Measurements from ENCODE around the gene MADCAM1. TPM values are rescaled to one million over a fixed set of nuclear protein-coding genes. Genes with fewer than 3 reads are reported as not detected.
A peak's percentile ranks its signal among the peaks of the same experiment; 100 is the strongest.

MADCAM1 gene
- total and polyA plus RNA-seq, 2 of the 8 experiments (the other 6 are each of a cell fraction or from before 2014, with no cell fraction given) = 2.3 to 3.0 TPM

DNA sequence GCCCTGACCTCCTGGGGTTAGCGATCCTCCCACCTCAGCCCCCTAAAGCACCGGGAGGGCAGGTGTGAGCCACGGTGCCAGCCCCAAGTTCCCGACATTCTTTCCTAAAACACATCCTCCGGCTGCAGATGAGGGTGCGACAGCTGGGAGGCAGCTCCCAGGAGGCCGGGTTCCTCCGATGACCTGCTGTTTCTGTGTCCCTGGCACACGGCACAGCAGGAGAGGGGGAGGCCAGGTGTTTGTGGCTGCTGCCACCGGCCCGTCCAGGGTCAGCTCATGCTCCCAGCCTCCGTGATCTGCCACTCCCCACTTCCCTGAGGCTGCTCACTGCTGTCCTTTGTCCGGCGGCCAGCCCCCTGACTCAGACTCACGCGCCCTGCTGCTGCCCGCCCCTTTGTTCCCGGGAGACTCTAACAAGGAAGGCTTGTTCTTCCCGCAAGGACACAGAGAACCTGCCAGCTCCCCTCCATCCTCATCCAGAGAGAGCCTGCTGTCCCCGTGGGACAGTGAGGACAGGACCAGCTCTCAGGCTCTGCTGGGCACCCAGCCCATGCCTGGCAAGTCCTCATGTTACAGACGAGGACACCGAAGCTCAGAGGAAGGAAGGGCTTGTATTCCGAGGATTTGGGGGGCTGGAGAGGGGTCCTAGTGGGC, 10.6 kb upstream of the MADCAM1 start:
- H3K4me1 ChIP-seq (replicated peaks in 1 of 4; ENCODE audit: control insufficient read depth in 3 of 4, insufficient read depth in 4 of 4, low read length in 3 of 4) = peaks cover 0 to 13% (median 10%) of the 10 kb centered on the region in 4 experiments; a peak in 6 of 7 replicates
- H3K4ac ChIP-seq (replicated peaks; ENCODE audit: insufficient read length, low read depth, low read length) = peak overlapping the region; percentile 17
- H3K79me1 ChIP-seq (ENCODE audit: low read depth, low read length) = no peaks in the 10 kb centered on the region; the same call in 1 of the 2 replicates
- H3K56ac ChIP-seq (replicated peaks; ENCODE audit: insufficient read length, low read depth, low read length) = no peak overlapping the region
- H3K79me2 ChIP-seq (ENCODE audit: control insufficient read depth in 1 of 2, insufficient read depth in 2 of 2, low read length in 2 of 2) = no peaks in the 10 kb centered on the region
- H3K9ac ChIP-seq (replicated peaks in 1 of 4; ENCODE audit: extremely low read depth in 1 of 4, low read depth in 3 of 4, low read length in 3 of 4) = no peak overlapping the region; a peak in 1 of 7 replicates
- H3K23me2 ChIP-seq (ENCODE audit: low read depth, low read length) = peaks cover 9% of the 10 kb centered on the region; the same call in 1 of the 2 replicates
- 0 out of 2 replicates have a peak overlapping the region, but pooled peaks have one; percentile 22 for H3K27ac ChIP-seq (ENCODE audit: low read depth, low read length)
- ChIA-PET CTCF (ENCODE audit: partially characterized antibody) (interaction anchor here (0.8 to 5.8 kb wide), 9 partner anchors 9 to 101 kb away, joined by 3 to 23 read pairs (median 4); no protein-coding TSS in a partner anchor), POLR2A (ENCODE audit: partially characterized antibody) (interaction anchor here (0.9 to 2.1 kb wide), 4 partner anchors 9 to 141 kb away, joined by 3 to 6 read pairs (median 5); partner anchors contain the start of gene MIER2)
- H4K20me1 ChIP-seq (replicated peaks in 1 of 2; ENCODE audit: control insufficient read depth in 1 of 2, insufficient read depth in 2 of 2, low read length in 2 of 2) = peaks cover 0 to 2% of the 10 kb centered on the region in 2 experiments
- peak overlapping the region; percentile 12 to 31; a peak in 3 of 4 replicates for H3K4me2 ChIP-seq (ENCODE audit: insufficient read depth in 1 of 2, low read depth in 2 of 2, low read length in 2 of 2)
- H2BK15ac ChIP-seq (ENCODE audit: low read length) = no peak overlapping the region
- DNase-seq (ENCODE audit: low read depth in 1 of 2, low spot score in 2 of 2) (no peak), FAIRE-seq (no peak)
- no peak overlapping the region for H2AK5ac ChIP-seq (ENCODE audit: low read depth, low read length)
- H4K91ac ChIP-seq (replicated peaks; ENCODE audit: insufficient read length, low read length) = no peak overlapping the region
- H2AFZ ChIP-seq (ENCODE audit: low read length) = no peak overlapping the region
- H3K27me3 ChIP-seq (replicated peaks in 1 of 4; ENCODE audit: control insufficient read depth in 3 of 4, extremely low read depth in 1 of 4, insufficient read depth in 3 of 4, low read length in 3 of 4) = no peaks in the 10 kb centered on the region; a peak in 1 of 7 replicates
- peak overlapping the region; percentile 92; the same call in 1 of the 2 replicates for H2BK12ac ChIP-seq (ENCODE audit: low read depth, low read length)
- H2BK5ac ChIP-seq (ENCODE audit: low read depth, low read length) = no peak overlapping the region
- peak overlapping the region; percentile 87 for H3K18ac ChIP-seq (ENCODE audit: extremely low read depth, low read length)
- H3K9me3 ChIP-seq (ENCODE audit: insufficient read depth in 2 of 2, low read depth in 1 of 2, low read length in 1 of 2) = peaks cover 0 to 5% of the 10 kb centered on the region in 2 experiments; a peak in 2 of 4 replicates
- no peak overlapping the region for H3K23ac ChIP-seq (ENCODE audit: insufficient read length)
- H2BK120ac ChIP-seq (replicated peaks; ENCODE audit: low read depth, low read length) = no peak overlapping the region
- H3K36me3 ChIP-seq (ENCODE audit: control insufficient read depth in 2 of 4, insufficient read depth in 4 of 4, low read length in 3 of 4) = no peaks in the 10 kb centered on the region
- H3K14ac ChIP-seq (ENCODE audit: insufficient read length) = no peak overlapping the region
- H4K5ac ChIP-seq (ENCODE audit: insufficient read length, low read depth, low read length) = no peak overlapping the region
- H4K8ac ChIP-seq (ENCODE audit: extremely low read depth, insufficient read depth, low read length) = no peak overlapping the region
- H2BK20ac ChIP-seq (ENCODE audit: low read length) = no peak overlapping the region
- H3K4me3 ChIP-seq (ENCODE audit: extremely low read depth in 1 of 4, insufficient read depth in 2 of 4, low read depth in 3 of 4, low read length in 4 of 4) = no peak overlapping the region
- WGBS, 2 experiments (ENCODE audit: extremely low coverage in 1 of 2, insufficient coverage in 1 of 2, insufficient read length in 1 of 2, insufficient replicate concordance in 2 of 2, low coverage in 1 of 2, low lambda C conversion rate in 2 of 2, missing lambda C conversion rate in 1 of 2) = 59% methylated on average over 23 of the region's 23 CpGs; no CpG with 5 or more reads in 1 of the 2 experiments
- TF ChIP-seq ZNF274 (IDR thresholded peaks at IDR 0.05; ENCODE audit: borderline replicate concordance, extremely low read depth, low read length) (no peak), SIX5 (IDR thresholded peaks at IDR 0.05; ENCODE audit: low read depth, low read length) (no peak), RFX5 (IDR thresholded peaks at IDR 0.05; ENCODE audit: borderline replicate concordance, low read depth, low read length) (no peak), POU5F1 (IDR thresholded peaks at IDR 0.05; ENCODE audit: low read depth, low read length) (no peak), FOSL1 (IDR thresholded peaks at IDR 0.05; ENCODE audit: insufficient read depth, low read depth, low read length) (no peak), SAP30 (IDR thresholded peaks at IDR 0.05; ENCODE audit: insufficient read depth, insufficient replicate concordance, low read length) (no peak), ATF3 (IDR thresholded peaks at IDR 0.05; ENCODE audit: insufficient read depth, low read depth, low read length) (no peak), ATF2 (IDR thresholded peaks at IDR 0.05; ENCODE audit: low read length) (no peak), TAF1 (IDR thresholded peaks at IDR 0.05; ENCODE audit: low read depth, low read length) (no peak)
